Measurements from ENCODE around the gene INSC. TPM values are rescaled to one million over a fixed set of nuclear protein-coding genes. Genes with fewer than 3 reads are reported as not detected.

Gene INSC
- total and polyA plus RNA-seq, 10 donors: 0.04 to 1.8 (median 0.29) TPM; not detected in 2

DNA sequence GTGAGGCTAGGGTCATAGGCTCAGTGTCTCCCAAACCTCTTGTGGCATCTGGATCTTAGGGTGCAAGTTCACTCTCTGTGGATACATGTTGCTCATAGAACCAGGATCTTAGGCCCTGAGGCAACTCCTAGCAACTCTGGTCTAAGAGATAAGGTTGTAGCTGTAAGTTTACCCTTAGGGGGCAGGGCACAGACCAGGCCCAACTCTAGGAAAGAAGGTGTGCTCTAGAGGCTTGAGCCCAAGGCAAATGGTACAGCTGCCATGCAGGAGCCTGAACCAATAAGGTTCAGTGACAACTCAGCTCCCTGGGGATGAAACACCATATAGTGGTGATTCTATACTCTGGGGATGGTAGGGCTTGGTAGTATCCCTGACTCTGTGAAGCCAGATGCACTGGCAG lies 23.5 kb upstream of the INSC start:
- no peak for DNase-seq
- H3K27me3 ChIP-seq (replicated peaks in 1 of 7): no peaks in the 10 kb centered on the region
- no peak overlapping the region for H3K27ac ChIP-seq
- H3K4me3 ChIP-seq: no peak overlapping the region
- intact Hi-C loops (cut with DNase I; ENCODE audit: low total_unique reads): no loop called here
- peaks cover 0 to 11% (median 2%) of the 10 kb centered on the region in 8 donors for H3K9me3 ChIP-seq
- H3K36me3 ChIP-seq: no peaks in the 10 kb centered on the region
- H3K4me1 ChIP-seq: no peaks in the 10 kb centered on the region
- TF ChIP-seq, protein P1, sequence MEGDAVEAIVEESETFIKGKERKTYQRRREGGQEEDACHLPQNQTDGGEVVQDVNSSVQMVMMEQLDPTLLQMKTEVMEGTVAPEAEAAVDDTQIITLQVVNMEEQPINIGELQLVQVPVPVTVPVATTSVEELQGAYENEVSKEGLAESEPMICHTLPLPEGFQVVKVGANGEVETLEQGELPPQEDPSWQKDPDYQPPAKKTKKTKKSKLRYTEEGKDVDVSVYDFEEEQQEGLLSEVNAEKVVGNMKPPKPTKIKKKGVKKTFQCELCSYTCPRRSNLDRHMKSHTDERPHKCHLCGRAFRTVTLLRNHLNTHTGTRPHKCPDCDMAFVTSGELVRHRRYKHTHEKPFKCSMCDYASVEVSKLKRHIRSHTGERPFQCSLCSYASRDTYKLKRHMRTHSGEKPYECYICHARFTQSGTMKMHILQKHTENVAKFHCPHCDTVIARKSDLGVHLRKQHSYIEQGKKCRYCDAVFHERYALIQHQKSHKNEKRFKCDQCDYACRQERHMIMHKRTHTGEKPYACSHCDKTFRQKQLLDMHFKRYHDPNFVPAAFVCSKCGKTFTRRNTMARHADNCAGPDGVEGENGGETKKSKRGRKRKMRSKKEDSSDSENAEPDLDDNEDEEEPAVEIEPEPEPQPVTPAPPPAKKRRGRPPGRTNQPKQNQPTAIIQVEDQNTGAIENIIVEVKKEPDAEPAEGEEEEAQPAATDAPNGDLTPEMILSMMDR (IDR thresholded peaks at IDR 0.05 in 8 of 11, conservative IDR thresholded peaks at IDR 0.05 in 3 of 11): no peak
- no peak for TF ChIP-seq POLR2A (IDR thresholded peaks at IDR 0.05)
- no peak for TF ChIP-seq POLR2AphosphoS5 (IDR thresholded peaks at IDR 0.05)

DNA sequence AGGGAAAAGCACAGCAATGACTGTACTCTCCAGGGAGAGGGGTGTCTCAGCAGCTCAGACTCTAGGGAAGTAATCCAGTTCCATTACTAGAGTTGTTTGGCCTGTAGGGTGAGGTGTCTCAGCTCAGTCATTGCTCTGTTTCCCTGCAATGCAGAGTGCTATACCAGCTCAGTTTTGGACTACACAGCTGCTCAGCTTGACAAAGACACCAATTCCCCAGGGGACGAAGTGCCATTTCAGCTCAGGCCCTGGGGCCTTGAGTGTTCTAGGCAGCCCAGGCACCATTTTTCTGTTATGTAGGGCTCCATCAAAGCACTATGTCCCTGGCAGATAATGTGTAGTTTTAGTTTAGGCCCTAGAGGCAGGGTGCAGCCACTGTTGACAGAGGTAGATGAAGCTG lies 23.1 kb upstream of the INSC start:
- 83 to 93% (median 92%) methylated on average over 1 of the region's 1 CpG for WGBS, 5 donors
- intact Hi-C loops (cut with DNase I; ENCODE audit: low total_unique reads): no loop called here
- no peak overlapping the region for H3K4me3 ChIP-seq
- H3K36me3 ChIP-seq: no peaks in the 10 kb centered on the region
- no peak overlapping the region for H3K27ac ChIP-seq
- H3K9me3 ChIP-seq: peaks cover 0 to 11% (median 2%) of the 10 kb centered on the region in 8 donors
- H3K4me1 ChIP-seq: no peaks in the 10 kb centered on the region
- no peak for TF ChIP-seq POLR2AphosphoS5 (IDR thresholded peaks at IDR 0.05)
- no peak for TF ChIP-seq POLR2A (IDR thresholded peaks at IDR 0.05)
- TF ChIP-seq, protein P1 (IDR thresholded peaks at IDR 0.05 in 8 of 11, conservative IDR thresholded peaks at IDR 0.05 in 3 of 11): no peak
- no peak for DNase-seq
- peaks cover 0 to 2% (median 0%) of the 10 kb centered on the region in 7 donors for H3K27me3 ChIP-seq (replicated peaks in 1 of 7)

DNA sequence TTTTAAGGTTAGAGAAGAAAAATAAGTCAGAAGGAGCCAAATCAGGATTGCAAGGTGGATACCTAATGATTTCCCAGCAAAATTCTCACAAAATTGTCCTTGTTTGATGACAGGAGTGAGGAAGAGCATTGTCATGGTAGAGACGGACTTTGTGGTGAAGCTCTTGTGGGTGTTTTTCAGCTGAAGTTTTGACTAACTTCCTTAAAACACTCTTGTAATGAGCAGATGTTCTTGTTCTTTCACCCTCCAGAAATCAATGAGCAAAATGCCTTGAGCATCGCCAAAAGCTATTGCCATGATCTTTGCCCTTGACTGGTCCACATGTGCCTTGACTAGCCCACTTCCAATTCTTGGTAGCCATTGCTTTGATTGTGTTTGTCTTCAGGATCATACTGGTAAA lies 21.3 kb upstream of the INSC start:
- 35 to 43% (median 40%) methylated on average over 2 of the region's 2 CpGs for WGBS, 5 donors
- H3K4me1 ChIP-seq: no peaks in the 10 kb centered on the region
- no peak overlapping the region for H3K4me3 ChIP-seq
- no peaks in the 10 kb centered on the region for H3K9me3 ChIP-seq
- H3K27me3 ChIP-seq (replicated peaks in 1 of 7): peaks cover 0 to 11% (median 0%) of the 10 kb centered on the region in 7 donors
- no peak overlapping the region for H3K27ac ChIP-seq
- no peaks in the 10 kb centered on the region for H3K36me3 ChIP-seq
- DNase-seq: no peak
- intact Hi-C loops (cut with DNase I; ENCODE audit: low total_unique reads): no loop called here
- no peak for TF ChIP-seq POLR2A (IDR thresholded peaks at IDR 0.05)
- TF ChIP-seq, protein P1 (IDR thresholded peaks at IDR 0.05 in 8 of 11, conservative IDR thresholded peaks at IDR 0.05 in 3 of 11): no peak

DNA sequence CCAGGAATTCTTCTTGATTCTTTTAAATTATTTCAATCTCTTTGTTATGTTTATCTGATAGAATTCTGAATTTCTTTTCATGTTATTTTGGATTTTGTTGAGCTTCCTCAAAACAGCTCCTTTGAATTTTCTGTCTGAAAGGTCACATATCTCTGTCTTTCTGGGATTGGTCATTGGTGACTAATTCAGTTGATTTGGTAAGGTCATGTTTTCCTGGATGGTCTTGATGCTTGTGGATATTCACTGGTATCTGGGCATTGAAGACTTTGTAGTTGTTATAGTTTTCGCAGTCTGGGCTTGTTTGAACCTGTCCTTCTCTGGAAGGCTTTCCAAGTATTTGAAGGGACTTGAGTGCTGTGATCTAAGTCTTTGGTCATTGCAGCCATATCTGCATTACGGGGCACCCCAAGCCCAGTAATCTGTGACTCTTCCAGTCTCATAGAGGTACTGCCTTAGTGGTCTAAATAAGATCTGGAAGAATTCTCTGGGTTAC lies 18.9 kb upstream of the INSC start:
- no peaks in the 10 kb centered on the region for H3K9me3 ChIP-seq
- no peaks in the 10 kb centered on the region for H3K36me3 ChIP-seq
- WGBS, 5 donors: 86 to 91% (median 87%) methylated on average over 2 of the region's 2 CpGs
- intact Hi-C loops (cut with DNase I; ENCODE audit: low total_unique reads): no loop called here
- no peak for DNase-seq
- TF ChIP-seq, protein P1 (IDR thresholded peaks at IDR 0.05 in 8 of 11, conservative IDR thresholded peaks at IDR 0.05 in 3 of 11): no peak
- no peak for TF ChIP-seq POLR2AphosphoS5 (IDR thresholded peaks at IDR 0.05)
- peaks cover 0 to 31% (median 2%) of the 10 kb centered on the region in 7 donors for H3K27me3 ChIP-seq (replicated peaks in 1 of 7)
- no peak overlapping the region for H3K27ac ChIP-seq
- no peaks in the 10 kb centered on the region for H3K4me1 ChIP-seq
- no peak overlapping the region for H3K4me3 ChIP-seq

All from spleen (tissue), 11 donors.